Measurements from ENCODE around the gene SMARCB1.

The SMARCB1 gene

DNA sequence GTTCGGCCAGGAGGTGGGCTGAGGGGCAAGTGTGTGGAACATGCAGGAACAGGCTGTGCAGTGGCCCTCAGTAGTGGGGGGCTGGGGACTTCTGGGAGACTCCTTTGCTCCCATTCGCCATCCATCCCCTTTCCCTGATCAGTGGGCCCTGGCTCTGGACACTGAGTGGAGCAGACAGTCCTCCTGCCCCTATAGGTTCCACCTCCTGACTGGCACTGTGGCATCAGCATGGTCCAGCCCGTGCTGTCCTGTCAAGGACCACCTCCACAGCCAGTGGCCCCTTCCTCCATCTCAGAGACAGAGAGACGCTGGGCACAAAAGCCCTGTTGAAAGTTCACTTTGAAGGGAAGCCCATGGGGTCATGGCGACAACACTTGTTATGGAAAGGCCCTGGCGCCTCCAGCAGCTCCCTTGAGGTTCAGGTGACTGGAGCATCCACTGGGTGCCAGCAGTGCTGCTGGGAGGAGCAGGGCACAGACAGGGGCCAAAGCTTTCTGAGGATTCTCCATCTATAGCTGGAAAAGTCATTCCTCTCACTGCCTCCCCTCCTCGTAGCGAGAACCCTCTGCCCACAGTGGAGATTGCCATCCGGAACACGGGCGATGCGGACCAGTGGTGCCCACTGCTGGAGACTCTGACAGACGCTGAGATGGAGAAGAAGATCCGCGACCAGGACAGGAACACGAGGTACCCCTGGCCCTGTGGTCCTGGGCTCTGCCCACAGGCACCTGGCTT is 46.4 kb downstream of the SMARCB1 start:
- DNase-seq = no peak

DNA sequence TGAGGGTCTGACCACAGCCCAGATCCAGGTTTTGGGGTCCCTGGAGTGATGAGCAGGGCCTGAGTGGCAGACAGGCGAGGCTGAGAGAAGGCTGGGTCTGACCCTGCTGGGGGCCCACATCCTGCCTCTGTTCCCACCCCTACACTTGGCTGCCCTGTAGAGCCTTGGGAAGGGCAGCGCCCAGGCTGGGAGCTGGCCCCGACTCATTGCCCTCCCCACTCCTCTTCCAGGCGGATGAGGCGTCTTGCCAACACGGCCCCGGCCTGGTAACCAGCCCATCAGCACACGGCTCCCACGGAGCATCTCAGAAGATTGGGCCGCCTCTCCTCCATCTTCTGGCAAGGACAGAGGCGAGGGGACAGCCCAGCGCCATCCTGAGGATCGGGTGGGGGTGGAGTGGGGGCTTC is 47.1 kb downstream of the SMARCB1 start:
- no peak for DNase-seq

GRCh38 chr22:23834406-23834792 is 47.6 kb downstream of the SMARCB1 start:
- no peak for DNase-seq

DNA sequence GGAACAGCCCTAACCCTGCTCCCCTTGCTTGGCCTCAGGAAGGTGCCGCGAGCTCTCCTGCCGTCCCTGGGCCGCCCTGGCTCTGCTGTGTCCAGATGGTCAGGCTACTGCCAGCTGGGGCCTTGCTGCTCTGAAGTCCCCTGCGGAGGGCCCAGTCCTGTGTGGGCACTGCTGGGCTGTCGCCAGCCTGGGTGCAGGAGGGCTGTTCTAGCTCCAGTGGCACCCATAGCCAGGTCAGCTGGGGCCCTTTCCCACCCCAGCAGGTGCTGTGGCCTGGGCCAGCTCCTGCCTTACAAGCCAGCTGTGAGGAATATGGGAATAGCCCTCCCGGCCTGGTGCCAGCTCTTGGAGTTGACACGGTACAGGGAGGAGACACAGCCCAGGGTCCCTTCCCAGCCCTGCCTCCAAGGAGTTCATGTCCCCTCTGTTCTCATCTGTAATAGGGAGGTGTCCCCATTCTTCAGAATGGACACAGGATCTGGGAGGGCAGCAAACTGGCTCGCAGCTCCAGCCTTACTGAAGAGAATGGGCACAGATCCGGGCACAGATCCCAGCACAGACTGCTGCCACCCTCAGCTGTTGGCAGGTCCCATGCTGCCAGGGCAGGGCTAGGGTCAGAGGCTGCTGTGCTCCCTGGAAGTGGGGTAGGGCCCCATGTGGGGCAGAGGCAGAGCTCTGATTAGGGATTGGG is 48.2 kb downstream of the SMARCB1 start:
- no peak for DNase-seq

GRCh38 chr22:23835484-23836144 is 48.8 kb downstream of the SMARCB1 start:
- no peak for DNase-seq

DNA sequence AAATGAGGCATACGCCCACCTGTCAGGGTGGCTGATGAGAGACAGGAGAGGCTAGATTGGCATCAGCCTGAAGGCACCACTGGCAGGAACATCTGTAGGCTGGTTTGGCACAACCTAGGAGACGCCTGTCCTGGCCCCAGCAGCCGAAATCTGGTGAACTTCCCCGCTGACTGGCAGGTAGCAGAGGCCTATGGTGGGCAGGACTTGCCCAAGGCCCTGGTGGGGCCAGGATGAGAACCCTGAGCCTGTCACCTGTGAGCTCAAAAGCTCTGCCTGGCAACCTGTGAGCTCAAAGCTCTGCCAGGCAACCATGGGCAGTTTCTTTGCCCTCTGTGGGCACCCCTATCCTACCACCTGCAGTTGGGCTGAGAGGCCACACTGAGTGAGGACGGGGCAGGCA is 49.5 kb downstream of the SMARCB1 start:
- DNase-seq = no peak

GRCh38 chr22:23836692-23837495 is 50.1 kb downstream of the SMARCB1 start:
- no peak for DNase-seq

- no peak for DNase-seq
These were observed 50.7 kb downstream of the SMARCB1 start for GRCh38 chr22:23837496-23837859.

GRCh38 chr22:23837911-23838680 is 51.3 kb downstream of the SMARCB1 start:
- DNase-seq = no peak

- DNase-seq = peak; percentile 99
These were observed 52.1 kb downstream of the SMARCB1 start, which contains the start of gene DERL3 for GRCh38 chr22:23838681-23839468. Gene DERL3 (minus strand): TSS chr22:23839006. CDS start chr22:23838987, 19 bp downstream.

DNA sequence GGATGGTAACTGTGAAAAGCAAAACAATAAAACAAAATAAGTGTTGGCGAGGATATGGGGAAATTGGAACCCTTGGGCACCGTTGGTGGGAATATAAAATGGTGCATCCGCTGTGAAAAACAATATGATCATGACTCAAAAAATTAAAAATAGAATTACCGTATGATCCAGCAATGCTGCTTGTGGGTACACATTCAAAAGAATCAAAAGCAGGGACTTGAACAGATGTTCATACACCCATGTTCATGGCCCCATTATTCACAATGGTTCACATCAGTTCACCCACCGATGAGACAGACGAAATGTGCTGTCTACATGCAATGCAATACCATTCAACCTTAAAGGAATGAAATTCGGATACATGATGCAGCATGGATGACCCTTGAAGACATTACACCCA is 53.3 kb downstream of the SMARCB1 start:
- no peak for DNase-seq

DNA sequence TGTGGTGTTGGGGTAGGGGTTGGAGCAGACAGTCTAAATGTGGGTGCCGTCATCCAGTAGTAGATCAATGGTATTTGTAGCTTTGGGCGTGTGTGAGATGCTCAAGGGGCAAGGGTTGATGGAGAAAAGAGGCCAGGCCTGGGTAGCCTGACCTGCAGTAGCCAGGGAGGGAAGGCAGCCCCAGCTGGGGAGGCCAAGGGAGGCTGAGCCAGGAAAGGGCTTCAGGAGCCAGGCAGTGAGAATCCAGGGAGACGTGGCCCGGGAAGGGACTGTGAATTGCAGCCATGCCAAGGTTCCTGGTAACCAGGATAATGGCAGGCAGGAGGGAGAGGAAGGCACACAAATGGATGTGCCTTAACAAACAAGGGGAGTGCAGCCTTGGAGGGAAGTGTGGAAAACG is 54.5 kb downstream of the SMARCB1 start:
- DNase-seq = no peak

GRCh38 chr22:23841736-23842445 is 55.1 kb downstream of the SMARCB1 start:
- no peak for DNase-seq

- DNase-seq = no peak
These were observed 55.8 kb downstream of the SMARCB1 start for GRCh38 chr22:23842599-23842998.

- no peak for DNase-seq
These were observed 58.0 kb downstream of the SMARCB1 start for GRCh38 chr22:23844739-23845202.

GRCh38 chr22:23845265-23846080 is 58.7 kb downstream of the SMARCB1 start:
- no peak for DNase-seq

DNA sequence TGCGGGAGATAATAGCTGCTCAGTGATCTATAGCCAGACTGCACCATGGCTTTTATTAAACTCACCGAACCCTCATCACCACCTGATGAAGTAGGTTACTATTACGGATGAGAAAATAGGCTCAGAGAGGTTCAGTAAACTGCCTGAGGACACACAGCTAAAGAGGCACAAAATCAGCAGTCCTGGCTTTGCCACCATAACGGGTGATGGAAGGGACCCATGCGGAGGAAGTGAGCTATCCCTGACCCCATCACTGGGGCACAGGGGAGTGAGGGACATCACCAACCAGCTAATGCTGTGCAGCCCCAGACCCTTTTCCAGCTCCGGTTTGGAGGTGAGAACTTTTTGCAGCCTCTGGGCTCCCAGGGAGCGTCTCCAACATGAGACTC is 59.3 kb downstream of the SMARCB1 start:
- DNase-seq = no peak

- no peak for DNase-seq
These were observed 60.6 kb downstream of the SMARCB1 start for GRCh38 chr22:23847310-23847920.

Data from CD4-positive, alpha-beta T cell treated with Interferon gamma for 1 hour (primary cell).